BJ (cell line): ENCODE data around the gene ZNF683. TPM values are rescaled to one million over a fixed set of nuclear protein-coding genes. Genes with fewer than 3 reads are reported as not detected.

Source experiments
- CTCF ChIA-PET: fragments of 350-600 bp; formaldehyde crosslinking; extraction: SDS; loops from one replicate; lab custom pipeline; 2021; ENCODE audit warnings: antibody characterized with exemption, inconsistent platforms; lab: Yijun Ruan, JAX
- POLR2A ChIA-PET: fragments of 300-600 bp; sonication (Branson Sonifier 250); formaldehyde crosslinking; extraction: SDS; loops from one replicate; lab custom pipeline; 2021; ENCODE audit warnings: antibody characterized with exemption; lab: Charles Lee
- DNase-seq: peaks from one replicate; pipeline ENCODE4 v3.0.0-alpha.2; 2011; ENCODE audit warnings: low read depth
- H3K27me3 ChIP-seq: 2 replicates; pipeline ENCODE4 v1.6.0; 2011; ENCODE audit warnings: low read length; ENCODE audit not compliant: control insufficient read depth, insufficient read depth
- H3K36me3 ChIP-seq: 2 replicates; pipeline ENCODE4 v1.5.1; 2011; ENCODE audit warnings: low read length; ENCODE audit not compliant: control insufficient read depth, insufficient read depth
- H3K4me3 ChIP-seq: 2 replicates; pipeline ENCODE4 v1.5.1; 2011; ENCODE audit warnings: low read depth, mild to moderate bottlenecking, control low read depth, low read length
- polyA plus RNA-seq: library from polyadenylated mRNA; depleted of rRNA; stranded (reverse); fragments of >200 nt; gene quantifications from 2 replicates; pipeline ENCODE4 v1.2.3, GENCODE V29; 2011; rRNA removed
- TF ChIP-seq, protein P1 (sequence below): IDR thresholded peaks from 2 replicates; pipeline ENCODE4 v1.5.1; 2011; ENCODE audit warnings: low read depth, mild to moderate bottlenecking, control low read depth, inconsistent platforms, low read length, moderate library complexity; ENCODE audit not compliant: insufficient read depth

The ZNF683 gene
- polyA plus RNA-seq, 1 experiment: not detected

DNA sequence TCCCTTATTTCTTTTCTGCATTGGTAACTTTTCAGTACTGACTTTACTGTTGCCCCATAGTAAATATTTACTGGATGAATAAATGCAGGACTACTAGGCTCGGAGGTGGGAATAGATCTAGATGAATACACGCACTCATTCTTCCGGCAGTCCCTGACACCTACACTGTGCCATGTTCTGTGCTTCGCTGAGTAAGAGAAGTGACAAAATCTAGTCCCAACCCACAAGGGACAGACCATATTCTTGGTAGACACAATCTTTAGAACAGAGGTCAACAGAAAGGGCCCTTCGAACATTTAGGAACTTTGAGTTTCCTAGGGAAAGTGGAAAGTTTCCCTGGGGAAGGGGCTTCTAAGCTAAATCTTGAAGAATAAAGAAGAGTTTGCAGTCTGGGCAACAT lies 58.0 kb downstream of the ZNF683 start:
- TF ChIP-seq, protein P1, sequence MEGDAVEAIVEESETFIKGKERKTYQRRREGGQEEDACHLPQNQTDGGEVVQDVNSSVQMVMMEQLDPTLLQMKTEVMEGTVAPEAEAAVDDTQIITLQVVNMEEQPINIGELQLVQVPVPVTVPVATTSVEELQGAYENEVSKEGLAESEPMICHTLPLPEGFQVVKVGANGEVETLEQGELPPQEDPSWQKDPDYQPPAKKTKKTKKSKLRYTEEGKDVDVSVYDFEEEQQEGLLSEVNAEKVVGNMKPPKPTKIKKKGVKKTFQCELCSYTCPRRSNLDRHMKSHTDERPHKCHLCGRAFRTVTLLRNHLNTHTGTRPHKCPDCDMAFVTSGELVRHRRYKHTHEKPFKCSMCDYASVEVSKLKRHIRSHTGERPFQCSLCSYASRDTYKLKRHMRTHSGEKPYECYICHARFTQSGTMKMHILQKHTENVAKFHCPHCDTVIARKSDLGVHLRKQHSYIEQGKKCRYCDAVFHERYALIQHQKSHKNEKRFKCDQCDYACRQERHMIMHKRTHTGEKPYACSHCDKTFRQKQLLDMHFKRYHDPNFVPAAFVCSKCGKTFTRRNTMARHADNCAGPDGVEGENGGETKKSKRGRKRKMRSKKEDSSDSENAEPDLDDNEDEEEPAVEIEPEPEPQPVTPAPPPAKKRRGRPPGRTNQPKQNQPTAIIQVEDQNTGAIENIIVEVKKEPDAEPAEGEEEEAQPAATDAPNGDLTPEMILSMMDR: no peak
- Histone ChIP-seq H3K36me3 (no peaks in the 10 kb centered on the region), H3K27me3 (peaks cover 3% of the 10 kb centered on the region), H3K4me3 (no peak overlapping the region)
- DNase-seq: no peak
- CTCF ChIA-PET: interaction anchor here (0.6 to 5.0 kb wide), 6 partner anchors 9 to 566 kb away, joined by 3 to 30 read pairs (median 6); partner anchors contain the start of gene SH3BGRL3
- POLR2A ChIA-PET: no interaction called here

Other genes with a start within 250 kb of the ZNF683 start
- gene FAM110D, start 213.7 kb downstream of the ZNF683 start, polyA plus RNA-seq: not detected in 2 replicates
- gene C1orf232, start 203.8 kb downstream of the ZNF683 start, polyA plus RNA-seq: not detected in 2 replicates
- 26.3 and 30.2 TPM in 2 replicates for gene ZNF593, start 202.8 kb downstream of the ZNF683 start, polyA plus RNA-seq
- gene ZNF593OS, start 200.9 kb downstream of the ZNF683 start, polyA plus RNA-seq: not detected in 2 replicates
- gene CNKSR1, start 195.3 kb downstream of the ZNF683 start, polyA plus RNA-seq: 0.23 and 0.63 TPM in 2 replicates
- not detected in 2 replicates for gene CATSPER4, start 182.1 kb downstream of the ZNF683 start, polyA plus RNA-seq
- gene CEP85, start 138.6 kb downstream of the ZNF683 start, polyA plus RNA-seq: 9.4 and 10.8 TPM in 2 replicates
- gene SH3BGRL3, start 92.7 kb downstream of the ZNF683 start, polyA plus RNA-seq: 298 and 309 TPM in 2 replicates
- gene UBXN11, start 66.1 kb downstream of the ZNF683 start, polyA plus RNA-seq: 8.5 and 12.9 TPM in 2 replicates
- gene CD52, start 54.8 kb downstream of the ZNF683 start, polyA plus RNA-seq: not detected in 2 replicates
- 0.20 and 0.44 TPM in 2 replicates for gene CRYBG2, start 18.6 kb downstream of the ZNF683 start, polyA plus RNA-seq
- gene LIN28A, start 38.1 kb upstream of the ZNF683 start, polyA plus RNA-seq: not detected in 2 replicates
- gene DHDDS, start 59.6 kb upstream of the ZNF683 start, polyA plus RNA-seq: 37.2 and 46.2 TPM in 2 replicates
- 252 and 268 TPM in 2 replicates for gene HMGN2, start 99.7 kb upstream of the ZNF683 start, polyA plus RNA-seq
- gene RPS6KA1, start 157.0 kb upstream of the ZNF683 start, polyA plus RNA-seq: 2.5 and 3.2 TPM in 2 replicates